ENCODE measurements around the gene TPSB2. TPM values are rescaled to one million over a fixed set of nuclear protein-coding genes. Genes with fewer than 3 reads are reported as not detected.

TPSB2 gene
- total RNA-seq, 1 donor: not detected

GRCh38 chr16:1181404-1182315 is 48.3 kb downstream of the TPSB2 start:
- no peak overlapping the region for H3K4me3 ChIP-seq (ENCODE audit: low read depth, low read length)
- DNase-seq (ENCODE audit: low read depth): no peak
- TF ChIP-seq CTCF (IDR thresholded peaks at IDR 0.05; ENCODE audit: insufficient read depth, low read length): no peak

GRCh38 chr16:1180549-1181403 is 49.2 kb downstream of the TPSB2 start:
- TF ChIP-seq CTCF (IDR thresholded peaks at IDR 0.05; ENCODE audit: insufficient read depth, low read length): no peak
- no peak for DNase-seq (ENCODE audit: low read depth)

More at GRCh38 chr16:1180549-1181403, 49.2 kb downstream of the TPSB2 start:
- H3K4me3 ChIP-seq (ENCODE audit: low read depth, low read length): no peak overlapping the region

Other genes starting within 250 kb of the TPSB2 start
- gene SOX8, start 248.4 kb downstream of the TPSB2 start, total RNA-seq (ENCODE audit: low replicate concordance): 0.09 and 0.33 TPM in 2 replicates
- gene SSTR5, start 157.4 kb downstream of the TPSB2 start, total RNA-seq (ENCODE audit: low replicate concordance): not detected in 2 replicates
- gene C1QTNF8, start 133.9 kb downstream of the TPSB2 start, total RNA-seq (ENCODE audit: low replicate concordance): not detected in 2 replicates
- gene CACNA1H, start 77.1 kb downstream of the TPSB2 start, total RNA-seq (ENCODE audit: low replicate concordance): 2.7 TPM in 1 of 2 replicates, not detected in the other
- gene TPSG1, start 4.9 kb downstream of the TPSB2 start, total RNA-seq (ENCODE audit: low replicate concordance): not detected in 2 replicates
- gene TPSAB1, start 10.5 kb upstream of the TPSB2 start, total RNA-seq (ENCODE audit: low replicate concordance): not detected in 2 replicates
- not detected in 2 replicates for gene TPSD1, start 25.9 kb upstream of the TPSB2 start, total RNA-seq (ENCODE audit: low replicate concordance)
- 39.8 and 70.3 TPM in 2 replicates for gene UBE2I, start 79.5 kb upstream of the TPSB2 start, total RNA-seq (ENCODE audit: low replicate concordance)
- 0.09 TPM in 1 of 2 replicates, not detected in the other for gene BAIAP3, start 103.5 kb upstream of the TPSB2 start, total RNA-seq (ENCODE audit: low replicate concordance)
- gene TSR3, start 121.7 kb upstream of the TPSB2 start, total RNA-seq (ENCODE audit: low replicate concordance): 49.3 and 73.3 TPM in 2 replicates
- 36.3 and 80.4 TPM in 2 replicates for gene GNPTG, start 121.7 kb upstream of the TPSB2 start, total RNA-seq (ENCODE audit: low replicate concordance)
- 11.5 and 15.6 TPM in 2 replicates for gene UNKL, start 184.5 kb upstream of the TPSB2 start, total RNA-seq (ENCODE audit: low replicate concordance)
- gene UQCC4, start 190.6 kb upstream of the TPSB2 start, total RNA-seq (ENCODE audit: low replicate concordance): 10.3 and 20.1 TPM in 2 replicates
- not detected in 2 replicates for gene PERCC1, start 200.9 kb upstream of the TPSB2 start, total RNA-seq (ENCODE audit: low replicate concordance)
- 0.36 and 0.41 TPM in 2 replicates for gene CCDC154, start 214.4 kb upstream of the TPSB2 start, total RNA-seq (ENCODE audit: low replicate concordance)
- 64.8 and 432 TPM in 2 replicates for gene CLCN7, start 244.8 kb upstream of the TPSB2 start, total RNA-seq (ENCODE audit: low replicate concordance)